ENCODE measurements around the gene PPP6R3. TPM values are rescaled to one million over a fixed set of nuclear protein-coding genes. Genes with fewer than 3 reads are reported as not detected.

PPP6R3 gene
- total and polyA plus RNA-seq, 10 of the 15 experiments (the other 5 are each of a cell fraction or from before 2014, with no cell fraction given), result 12.4 to 123 (median 74.1) TPM

- Histone ChIP-seq H3K79me2 (ENCODE audit: control insufficient read depth, insufficient read depth, low read length) (no peaks in the 10 kb centered on the region), H3K4me2 (ENCODE audit: control insufficient read depth, insufficient read depth) (no peak overlapping the region), H3K4me1 (ENCODE audit: control insufficient read depth, insufficient read depth, low read length) (peaks cover 30% of the 10 kb centered on the region), H3K9ac (ENCODE audit: control insufficient read depth, insufficient read depth, low read length) (no peak overlapping the region), H2AFZ (ENCODE audit: control insufficient read depth, low read depth, low read length) (no peak overlapping the region), H3K4me3 (no peak overlapping the region), H3K36me3 (ENCODE audit: control insufficient read depth in 2 of 2, insufficient read depth in 2 of 2, low read length in 1 of 2) (peaks cover 9 to 30% of the 10 kb centered on the region in 2 experiments; a peak in 3 of 4 replicates), H3K27me3 (replicated peaks in 1 of 2; ENCODE audit: control insufficient read depth in 2 of 2, insufficient read depth in 2 of 2, low read length in 1 of 2) (no peaks in the 10 kb centered on the region), H3K9me3 (replicated peaks; ENCODE audit: control insufficient read depth, insufficient read depth, low read length) (no peaks in the 10 kb centered on the region), H4K20me1 (ENCODE audit: control insufficient read depth, insufficient read depth) (no peaks in the 10 kb centered on the region), H3K27ac (ENCODE audit: control insufficient read depth, insufficient read depth) (no peak overlapping the region)
- intact Hi-C loops (cut with micrococcal nuclease; ENCODE audit: unreplicated experiment) (no loop called here), in situ Hi-C loops (cut with MboI) (no loop called here)
- no peak for ATAC-seq
- ChIA-PET POLR2A (no interaction called here), CTCF (no interaction called here), SMC1A (ENCODE audit: uncharacterized antibody, unreplicated experiment) (no interaction called here), RAD21 (ENCODE audit: unreplicated experiment) (no interaction called here)
- TF ChIP-seq CUX1 (IDR thresholded peaks at IDR 0.05; ENCODE audit: insufficient replicate concordance, low read depth, low read length) (no peak), EED (IDR thresholded peaks at IDR 0.05; ENCODE audit: low read depth) (peak; percentile 71), CREB1 (IDR thresholded peaks at IDR 0.05; ENCODE audit: low read depth) (peak; percentile 44; the same call in 1 of the 2 replicates), FOXK2 (IDR thresholded peaks at IDR 0.05) (no peak), RUNX3 (IDR thresholded peaks at IDR 0.05; ENCODE audit: low read length) (no peak; the same call in 1 of the 2 replicates), CREM (IDR thresholded peaks at IDR 0.05; ENCODE audit: low read depth) (peak; percentile 36; the same call in 1 of the 2 replicates)
- BruUV-seq (replicated peaks), result no TSS peak
- WGBS (ENCODE audit: insufficient coverage, insufficient replicate concordance, low lambda C conversion rate, missing lambda C conversion rate), result 88% methylated on average over 19 of the region's 19 CpGs
- DNase-seq (ENCODE audit: low read depth, low spot score), result no peak
- no peak for FAIRE-seq
These were observed 45.9 kb upstream of the PPP6R3 start for GRCh38 chr11:68414496-68415221.
